Right renal pelvis (tissue), 4 donors: ENCODE data around the gene LPO. TPM values are rescaled to one million over a fixed set of nuclear protein-coding genes. Genes with fewer than 3 reads are reported as not detected.

Experiments
- DNase-seq, 4 donors: peaks; one replicate each; pipeline ENCODE4 v3.0.0-alpha.2; 2013; ENCODE audit warnings: low read depth in 4 of 4, low spot score in 3 of 4, missing footprints in 1 of 4
- polyA plus RNA-seq, 4 donors: library from polyadenylated mRNA; unstranded; fragments of 120-200 nt; gene quantifications; one replicate each; pipeline ENCODE4 v1.2.1, GENCODE V29; 2013; ENCODE audit not compliant: insufficient read length in 4 of 4

The LPO gene
- polyA plus RNA-seq, 4 donors: 0.10 to 0.29 (median 0.14) TPM; not detected in 1

- no peak for DNase-seq
Observed at GRCh38 chr17:58302171-58302918, 64.0 kb downstream of the LPO start.

GRCh38 chr17:58302919-58303585 is 64.7 kb downstream of the LPO start:
- DNase-seq: no peak

GRCh38 chr17:58303971-58304749 is 65.8 kb downstream of the LPO start:
- no peak for DNase-seq

- no peak for DNase-seq
Observed at GRCh38 chr17:58304750-58305486, 66.5 kb downstream of the LPO start.

GRCh38 chr17:58305626-58306025 is 67.2 kb downstream of the LPO start:
- DNase-seq: no peak

- no peak for DNase-seq
Observed at GRCh38 chr17:58306131-58306951, 68.0 kb downstream of the LPO start.

GRCh38 chr17:58307468-58308172 is 69.2 kb downstream of the LPO start:
- no peak for DNase-seq

GRCh38 chr17:58308173-58308984 is 70.0 kb downstream of the LPO start:
- DNase-seq: no peak

GRCh38 chr17:58308985-58309917 is 70.9 kb downstream of the LPO start:
- no peak for DNase-seq

GRCh38 chr17:58309918-58310259 is 71.5 kb downstream of the LPO start:
- no peak for DNase-seq

GRCh38 chr17:58310511-58311428 is 72.4 kb downstream of the LPO start:
- no peak for DNase-seq

- DNase-seq: no peak
Observed at GRCh38 chr17:58311429-58311894, 73.1 kb downstream of the LPO start.

GRCh38 chr17:58312021-58312630 is 73.7 kb downstream of the LPO start:
- DNase-seq: no peak

- DNase-seq: no peak
Observed at GRCh38 chr17:58312829-58313228, 74.4 kb downstream of the LPO start.

GRCh38 chr17:58313815-58314705 is 75.7 kb downstream of the LPO start:
- no peak for DNase-seq
